ENCODE data around the gene USP20. TPM values are rescaled to one million over a fixed set of nuclear protein-coding genes. Genes with fewer than 3 reads are reported as not detected.

Gene USP20
- total RNA-seq, 1 experiment from 2014 or later, result 14.4 TPM

GRCh38 chr9:129857207-129857606 is 21.9 kb downstream of the USP20 start:
- no peak overlapping the region for H3K27ac ChIP-seq (ENCODE audit: low read length)
- H3K27me3 ChIP-seq (ENCODE audit: control insufficient read depth, insufficient read depth, low read length), result no peaks in the 10 kb centered on the region
- no peaks in the 10 kb centered on the region for H3K4me1 ChIP-seq (ENCODE audit: control insufficient read depth, insufficient read depth, low read length)
- no TSS peak for BruUV-seq (replicated peaks)
- ChIA-PET CTCF (no interaction called here), POLR2A (no interaction called here)
- in situ Hi-C loops (cut with HindIII; ENCODE audit: low pct_unique_long_range_greater_than_20kb, low sequenced_read_pairs), result no loop called here
- TF ChIP-seq SIN3A (IDR thresholded peaks at IDR 0.05; ENCODE audit: borderline replicate concordance, insufficient read depth, low read depth, low read length), result no peak
- DNase-seq (ENCODE audit: low read depth, low spot score), result no peak
- H3K36me3 ChIP-seq (ENCODE audit: control insufficient read depth, insufficient read depth, low read length), result no peaks in the 10 kb centered on the region
- no peaks in the 10 kb centered on the region for H3K9me3 ChIP-seq (ENCODE audit: control insufficient read depth, insufficient read depth, low read depth, low read length)
- intact Hi-C loops (cut with micrococcal nuclease; ENCODE audit: unreplicated experiment), result no loop called here
- no peak overlapping the region for H3K4me3 ChIP-seq (ENCODE audit: low read depth in 2 of 2, low read length in 2 of 2)
- no peak for ATAC-seq

GRCh38 chr9:129858167-129858962 is 23.1 kb downstream of the USP20 start:
- Histone ChIP-seq H3K27me3 (ENCODE audit: control insufficient read depth, insufficient read depth, low read length) (no peaks in the 10 kb centered on the region), H3K9me3 (ENCODE audit: control insufficient read depth, insufficient read depth, low read depth, low read length) (no peaks in the 10 kb centered on the region), H3K36me3 (ENCODE audit: control insufficient read depth, insufficient read depth, low read length) (no peaks in the 10 kb centered on the region), H3K4me1 (ENCODE audit: control insufficient read depth, insufficient read depth, low read length) (no peaks in the 10 kb centered on the region), H3K4me3 (ENCODE audit: low read depth in 2 of 2, low read length in 2 of 2) (no peak overlapping the region), H3K27ac (ENCODE audit: low read length) (no peak overlapping the region)
- TF ChIP-seq SIN3A (IDR thresholded peaks at IDR 0.05; ENCODE audit: borderline replicate concordance, insufficient read depth, low read depth, low read length) (no peak), REST (IDR thresholded peaks at IDR 0.05; ENCODE audit: insufficient read depth in 1 of 2, low read depth in 2 of 2, low read length in 1 of 2) (no peak), TCF7L2 (IDR thresholded peaks at IDR 0.05; ENCODE audit: low read depth, low read length) (no peak), POLR2AphosphoS5 (IDR thresholded peaks at IDR 0.05; ENCODE audit: low read depth, low read length) (no peak), CTCF (IDR thresholded peaks at IDR 0.05) (no peak)
- ChIA-PET POLR2A (no interaction called here), CTCF (no interaction called here)
- intact Hi-C loops (cut with micrococcal nuclease; ENCODE audit: unreplicated experiment), result no loop called here
- no TSS peak for BruUV-seq (replicated peaks)
- ATAC-seq (no peak), DNase-seq (ENCODE audit: low read depth, low spot score) (no peak)
- in situ Hi-C loops (cut with HindIII; ENCODE audit: low pct_unique_long_range_greater_than_20kb, low sequenced_read_pairs), result no loop called here
